CD8-positive, alpha-beta memory T cell (primary cell): ENCODE measurements around the gene RRAS2. TPM values are rescaled to one million over a fixed set of nuclear protein-coding genes. Genes with fewer than 3 reads are reported as not detected.

Source experiments
- CTCF ChIA-PET: fragments of 350-600 bp; sonication (Branson Sonifier 250); formaldehyde crosslinking; loops from one replicate; lab custom pipeline; 2021; ENCODE audit warnings: antibody characterized with exemption; lab: Charles Lee
- POLR2A ChIA-PET: fragments of 350-600 bp; sonication (Branson Sonifier 250); formaldehyde crosslinking; loops from one replicate; lab custom pipeline; 2021; ENCODE audit warnings: antibody characterized with exemption; lab: Charles Lee
- DNase-seq, 5 donors: peaks; one replicate each; pipeline versions ENCODE4 v3.0.0 to v3.0.0-alpha.2; 2020 to 2022; ENCODE audit warnings: mixed read lengths in 1 of 5
- H3K27ac ChIP-seq: one replicate; pipeline ENCODE4 v1.7.0; 2013; ENCODE audit warnings: low read depth, mild to moderate bottlenecking, low read length, moderate library complexity
- H3K27me3 ChIP-seq: 2 replicates; pipeline ENCODE4 v1.7.0; 2013; ENCODE audit warnings: low read length, mild to moderate bottlenecking; ENCODE audit not compliant: insufficient read depth, poor library complexity, severe bottlenecking
- H3K36me3 ChIP-seq: 2 replicates; pipeline ENCODE4 v1.7.0; 2013; ENCODE audit warnings: mild to moderate bottlenecking, low read length, moderate library complexity; ENCODE audit not compliant: insufficient read depth
- H3K4me1 ChIP-seq: 2 replicates; pipeline ENCODE4 v1.7.0; 2013; ENCODE audit warnings: mild to moderate bottlenecking, low read length, moderate library complexity; ENCODE audit not compliant: insufficient read depth
- H3K4me3 ChIP-seq: 2 replicates; pipeline ENCODE4 v1.7.0; 2013; ENCODE audit warnings: mild to moderate bottlenecking, low read length
- H3K9me3 ChIP-seq: 2 replicates; pipeline ENCODE4 v1.7.0; 2013; ENCODE audit warnings: mild to moderate bottlenecking, low read length
- H3K27ac Mint-ChIP-seq, 8 donors: one replicate each; pipeline ENCODE4 v1.8.0; 2020 to 2021; ENCODE audit warnings: mixed read lengths in 8 of 8, mild to moderate bottlenecking in 6 of 8, inconsistent platforms in 3 of 8, moderate library complexity in 3 of 8
- H3K27me3 Mint-ChIP-seq, 2 donors: one replicate each; pipeline ENCODE4 v1.8.0; 2020 to 2021; ENCODE audit warnings: mixed read lengths in 2 of 2, mild to moderate bottlenecking in 1 of 2, moderate library complexity in 1 of 2
- H3K36me3 Mint-ChIP-seq, 3 donors: one replicate each; pipeline ENCODE4 v1.8.0; 2020 to 2021; ENCODE audit warnings: mixed read lengths in 3 of 3, inconsistent platforms in 1 of 3, mild to moderate bottlenecking in 1 of 3
- H3K4me1 Mint-ChIP-seq, 3 donors: one replicate each; pipeline ENCODE4 v1.8.0; 2020 to 2021; ENCODE audit warnings: mixed read lengths in 3 of 3, inconsistent platforms in 1 of 3, mild to moderate bottlenecking in 1 of 3
- H3K4me3 Mint-ChIP-seq, 7 donors: one replicate each; pipeline ENCODE4 v1.8.0; 2020 to 2021; ENCODE audit warnings: mixed read lengths in 7 of 7, mild to moderate bottlenecking in 6 of 7, moderate library complexity in 4 of 7, inconsistent platforms in 2 of 7
- H3K9me3 Mint-ChIP-seq, 5 donors: one replicate each; pipeline ENCODE4 v1.8.0; 2020 to 2022; ENCODE audit warnings: mixed read lengths in 5 of 5, mild to moderate bottlenecking in 3 of 5, moderate library complexity in 2 of 5, inconsistent platforms in 1 of 5
- polyA plus RNA-seq: library from polyadenylated mRNA; unstranded; fragments of 300-500 nt; fragmentation: Illumina TruSeq; gene quantifications from one replicate; pipeline ENCODE4 v1.2.3, GENCODE V29; 2021
- total RNA-seq, 2 experiments: library from RNA; stranded (reverse); gene quantifications; one replicate each; pipeline ENCODE4 v1.2.3, GENCODE V29; 2021

The RRAS2 gene
- total and polyA plus RNA-seq, 3 experiments from 2014 or later = 52.6 to 72.6 (median 70.1) TPM

- no peaks in the 10 kb centered on the region for H3K9me3 ChIP-seq
- POLR2A ChIA-PET = interaction anchor here (1.1 kb wide), 1 partner anchor 28 kb away, joined by 3 read pairs; no protein-coding TSS in a partner anchor
These were observed 21.3 kb upstream of the RRAS2 start for GRCh38 chr11:14380125-14380936.

GRCh38 chr11:14378171-14378570 lies 19.2 kb upstream of the RRAS2 start:
- POLR2A ChIA-PET = interaction anchor here (0.6 kb wide), 1 partner anchor 23 kb away, joined by 4 read pairs; no protein-coding TSS in a partner anchor

More at GRCh38 chr11:14380125-14380936, 21.3 kb upstream of the RRAS2 start:
- peaks cover 7% of the 10 kb centered on the region for H3K27me3 ChIP-seq
- DNase-seq = no peak
- no peak overlapping the region for H3K27ac ChIP-seq
- Mint-ChIP-seq H3K9me3 (no peaks in the 10 kb centered on the region), H3K4me3 (peak overlapping the region; percentile 77 to 94 (median 84)), H3K4me1 (peaks cover 6 to 9% (median 7%) of the 10 kb centered on the region in 3 donors), H3K27me3 (peaks cover 9 to 18% of the 10 kb centered on the region in 2 donors), H3K36me3 (peaks cover 0 to 4% (median 0%) of the 10 kb centered on the region in 3 donors), H3K27ac (peak overlapping the region in 3 of 8 donors; percentile 48 to 78 (median 66))
- H3K4me1 ChIP-seq = peaks cover 4% of the 10 kb centered on the region
- H3K36me3 ChIP-seq = no peaks in the 10 kb centered on the region
- CTCF ChIA-PET = interaction anchor here (1.0 kb wide), 2 partner anchors 18 kb away, joined by 3 read pairs; no protein-coding TSS in a partner anchor
- H3K4me3 ChIP-seq = peak overlapping the region; percentile 61

GRCh38 chr11:14376920-14377319 lies 17.9 kb upstream of the RRAS2 start:
- Mint-ChIP-seq H3K27ac (peak overlapping the region in 1 of 8 donors; percentile 6), H3K4me1 (peaks cover 6 to 9% (median 7%) of the 10 kb centered on the region in 3 donors), H3K9me3 (no peaks in the 10 kb centered on the region), H3K4me3 (no peak overlapping the region), H3K36me3 (peaks cover 0 to 2% (median 0%) of the 10 kb centered on the region in 3 donors), H3K27me3 (peaks cover 2 to 18% of the 10 kb centered on the region in 2 donors)
- H3K27ac ChIP-seq = no peak overlapping the region
- POLR2A ChIA-PET = interaction anchor here (0.7 kb wide), 1 partner anchor 19 kb away, joined by 3 read pairs; no protein-coding TSS in a partner anchor
- no peak for DNase-seq
- H3K27me3 ChIP-seq = peaks cover 7% of the 10 kb centered on the region
- H3K4me1 ChIP-seq = peaks cover 4% of the 10 kb centered on the region
- no peaks in the 10 kb centered on the region for H3K9me3 ChIP-seq
- H3K4me3 ChIP-seq = no peak overlapping the region
- no peaks in the 10 kb centered on the region for H3K36me3 ChIP-seq
- CTCF ChIA-PET = no interaction called here

More at GRCh38 chr11:14378171-14378570, 19.2 kb upstream of the RRAS2 start:
- H3K9me3 ChIP-seq = no peaks in the 10 kb centered on the region
- Mint-ChIP-seq H3K4me1 (peaks cover 6 to 9% (median 7%) of the 10 kb centered on the region in 3 donors), H3K4me3 (peak overlapping the region in 1 of 7 donors; percentile 19), H3K36me3 (peaks cover 0 to 2% (median 0%) of the 10 kb centered on the region in 3 donors), H3K27me3 (peaks cover 8 to 18% of the 10 kb centered on the region in 2 donors), H3K9me3 (no peaks in the 10 kb centered on the region), H3K27ac (no peak overlapping the region)
- no peak overlapping the region for H3K27ac ChIP-seq
- H3K4me1 ChIP-seq = peaks cover 4% of the 10 kb centered on the region
- H3K36me3 ChIP-seq = no peaks in the 10 kb centered on the region
- no peak for DNase-seq
- CTCF ChIA-PET = interaction anchor here (0.6 to 1.3 kb wide), 3 partner anchors 9 to 70 kb away, joined by 3 to 4 read pairs (median 3); no protein-coding TSS in a partner anchor
- H3K27me3 ChIP-seq = peaks cover 7% of the 10 kb centered on the region
- no peak overlapping the region for H3K4me3 ChIP-seq

GRCh38 chr11:14374922-14375830 lies 16.2 kb upstream of the RRAS2 start:
- Histone ChIP-seq H3K4me3 (no peak overlapping the region), H3K9me3 (no peaks in the 10 kb centered on the region), H3K4me1 (no peaks in the 10 kb centered on the region), H3K27me3 (peaks cover 3% of the 10 kb centered on the region), H3K36me3 (no peaks in the 10 kb centered on the region), H3K27ac (no peak overlapping the region)
- CTCF ChIA-PET = interaction anchor here (1.4 to 1.6 kb wide), 2 partner anchors 9 to 80 kb away, joined by 3 to 4 read pairs; no protein-coding TSS in a partner anchor
- Mint-ChIP-seq H3K9me3 (no peaks in the 10 kb centered on the region), H3K4me1 (no peaks in the 10 kb centered on the region), H3K27ac (peak overlapping the region in 1 of 8 donors; percentile 77), H3K4me3 (no peak overlapping the region), H3K36me3 (peaks cover 0 to 2% (median 0%) of the 10 kb centered on the region in 3 donors), H3K27me3 (peaks cover 2 to 18% of the 10 kb centered on the region in 2 donors)
- POLR2A ChIA-PET = interaction anchor here (0.6 kb wide), 1 partner anchor 44 kb away, joined by 8 read pairs; no protein-coding TSS in a partner anchor
- no peak for DNase-seq

- no peak overlapping the region for H3K27ac ChIP-seq
- no peaks in the 10 kb centered on the region for H3K27me3 ChIP-seq
- peaks cover 2 to 18% of the 10 kb centered on the region in 2 donors for H3K27me3 Mint-ChIP-seq
- H3K4me3 ChIP-seq = no peak overlapping the region
- H3K36me3 Mint-ChIP-seq = peaks cover 0 to 2% (median 0%) of the 10 kb centered on the region in 3 donors
- no peaks in the 10 kb centered on the region for H3K36me3 ChIP-seq
- H3K4me1 Mint-ChIP-seq = no peaks in the 10 kb centered on the region
- no peak overlapping the region for H3K27ac Mint-ChIP-seq
- H3K4me3 Mint-ChIP-seq = no peak overlapping the region
- H3K9me3 ChIP-seq = no peaks in the 10 kb centered on the region
- CTCF ChIA-PET = interaction anchor here (1.4 to 1.6 kb wide), 2 partner anchors 10 to 81 kb away, joined by 3 to 4 read pairs; no protein-coding TSS in a partner anchor
- no peaks in the 10 kb centered on the region for H3K4me1 ChIP-seq
- POLR2A ChIA-PET = interaction anchor here (0.6 kb wide), 1 partner anchor 43 kb away, joined by 8 read pairs; no protein-coding TSS in a partner anchor
- no peak for DNase-seq
- no peaks in the 10 kb centered on the region for H3K9me3 Mint-ChIP-seq
These were observed 15.1 kb upstream of the RRAS2 start for GRCh38 chr11:14373941-14374646.

GRCh38 chr11:14372011-14372410 lies 13.0 kb upstream of the RRAS2 start:
- no peak overlapping the region for H3K27ac ChIP-seq
- H3K27me3 ChIP-seq = no peaks in the 10 kb centered on the region
- no peak overlapping the region for H3K4me3 ChIP-seq
- no peak overlapping the region for H3K4me3 Mint-ChIP-seq
- H3K36me3 Mint-ChIP-seq = no peaks in the 10 kb centered on the region
- no peak for DNase-seq
- H3K9me3 Mint-ChIP-seq = no peaks in the 10 kb centered on the region
- H3K9me3 ChIP-seq = no peaks in the 10 kb centered on the region
- no peaks in the 10 kb centered on the region for H3K4me1 ChIP-seq
- no peaks in the 10 kb centered on the region for H3K36me3 ChIP-seq
- no peak overlapping the region for H3K27ac Mint-ChIP-seq
- peaks cover 0 to 11% of the 10 kb centered on the region in 2 donors for H3K27me3 Mint-ChIP-seq
- POLR2A ChIA-PET = interaction anchor here (0.8 kb wide), 1 partner anchor 9 kb away, joined by 3 read pairs; no protein-coding TSS in a partner anchor
- CTCF ChIA-PET = no interaction called here
- peaks cover 3 to 4% (median 3%) of the 10 kb centered on the region in 3 donors for H3K4me1 Mint-ChIP-seq

- ChIA-PET POLR2A (interaction anchor here (0.8 kb wide), 1 partner anchor 8 kb away, joined by 3 read pairs; no protein-coding TSS in a partner anchor), CTCF (no interaction called here)
These were observed 12.3 kb upstream of the RRAS2 start for GRCh38 chr11:14371249-14371648.

More at GRCh38 chr11:14371249-14371648, 12.3 kb upstream of the RRAS2 start:
- Histone ChIP-seq H3K27ac (no peak overlapping the region), H3K36me3 (no peaks in the 10 kb centered on the region), H3K27me3 (no peaks in the 10 kb centered on the region), H3K9me3 (no peaks in the 10 kb centered on the region), H3K4me3 (no peak overlapping the region), H3K4me1 (no peaks in the 10 kb centered on the region)
- H3K36me3 Mint-ChIP-seq = no peaks in the 10 kb centered on the region
- H3K4me1 Mint-ChIP-seq = peaks cover 3 to 5% (median 5%) of the 10 kb centered on the region in 3 donors
- no peak overlapping the region for H3K4me3 Mint-ChIP-seq
- no peaks in the 10 kb centered on the region for H3K9me3 Mint-ChIP-seq
- no peak for DNase-seq
- no peak overlapping the region for H3K27ac Mint-ChIP-seq
- H3K27me3 Mint-ChIP-seq = peaks cover 0 to 5% of the 10 kb centered on the region in 2 donors
